WERI-Rb-1 (cell line): ENCODE measurements around the gene AHDC1.
A peak's percentile ranks its signal among the peaks of the same experiment; 100 is the strongest.
"Not testable (repeated sequence)": the region's sequence is repeated elsewhere in the genome, so short reads cannot be mapped to it uniquely, and the experiment has no call there.

Experiments
- DNase-seq: peaks from one replicate; pipeline ENCODE4 v3.0.0-alpha.2; 2020
- H3K27ac ChIP-seq: fragments of 250-450 bp; sonication (Bioruptor Pico); 2 replicates; pipeline ENCODE4 v1.5.1; 2020; ENCODE audit warnings: mild to moderate bottlenecking, moderate library complexity
- H3K27me3 ChIP-seq: fragments of 250-450 bp; sonication (Bioruptor Pico); 2 replicates; pipeline ENCODE4 v1.5.1; 2021; ENCODE audit warnings: mild to moderate bottlenecking, low read depth, moderate library complexity; ENCODE audit not compliant: insufficient read depth, severe bottlenecking
- H3K36me3 ChIP-seq: fragments of 250-450 bp; sonication (Bioruptor Pico); 2 replicates; pipeline ENCODE4 v1.5.1; 2020; ENCODE audit warnings: mild to moderate bottlenecking, moderate library complexity
- H3K4me3 ChIP-seq: 2 replicates; pipeline ENCODE4 v1.5.1; 2011; ENCODE audit warnings: low read depth, mild to moderate bottlenecking, control low read depth, low read length
- H3K9me3 ChIP-seq: fragments of 250-450 bp; sonication (Bioruptor Pico); 2 replicates; pipeline ENCODE4 v1.5.1; 2021; ENCODE audit warnings: mild to moderate bottlenecking, moderate library complexity; ENCODE audit not compliant: severe bottlenecking
- CTCF ChIP-seq: IDR thresholded peaks from 2 replicates; pipeline ENCODE4 v1.5.1; 2011; ENCODE audit warnings: low read depth, mild to moderate bottlenecking, control low read depth, inconsistent platforms, low read length

The AHDC1 gene

GRCh38 chr1:27643600-27644368 is 39.8 kb upstream of the AHDC1 start:
- H3K36me3 ChIP-seq: no peaks in the 10 kb centered on the region
- TF ChIP-seq CTCF: peak; percentile 85
- peak; percentile 66 for DNase-seq

GRCh38 chr1:27640514-27640913 is 36.6 kb upstream of the AHDC1 start:
- H3K9me3 ChIP-seq, H3K4me3 ChIP-seq, H3K27me3 ChIP-seq, DNase-seq, H3K36me3 ChIP-seq, H3K27ac ChIP-seq: not testable (repeated sequence)

More at GRCh38 chr1:27643600-27644368, 39.8 kb upstream of the AHDC1 start:
- Histone ChIP-seq H3K9me3 (no peaks in the 10 kb centered on the region), H3K4me3 (no peak overlapping the region), H3K27ac (no peak overlapping the region), H3K27me3 (no peaks in the 10 kb centered on the region)

GRCh38 chr1:27638805-27639204 is 34.9 kb upstream of the AHDC1 start:
- H3K27me3 ChIP-seq: no peaks in the 10 kb centered on the region
- no peak for DNase-seq
- no peak for TF ChIP-seq CTCF
- no peaks in the 10 kb centered on the region for H3K9me3 ChIP-seq
- no peak overlapping the region for H3K4me3 ChIP-seq
- H3K27ac ChIP-seq: peak overlapping the region; percentile 66
- no peaks in the 10 kb centered on the region for H3K36me3 ChIP-seq

- Histone ChIP-seq H3K27me3 (no peaks in the 10 kb centered on the region), H3K4me3 (no peak overlapping the region), H3K9me3 (no peaks in the 10 kb centered on the region), H3K36me3 (no peaks in the 10 kb centered on the region), H3K27ac (peak overlapping the region; percentile 66)
- DNase-seq: peak; percentile 58
- TF ChIP-seq CTCF: no peak
These were observed 34.2 kb upstream of the AHDC1 start for GRCh38 chr1:27638047-27638734.

- H3K27ac ChIP-seq: no peak overlapping the region
These were observed 31.6 kb upstream of the AHDC1 start for GRCh38 chr1:27635396-27636142.

More at GRCh38 chr1:27635396-27636142, 31.6 kb upstream of the AHDC1 start:
- H3K9me3 ChIP-seq: no peaks in the 10 kb centered on the region
- no peak overlapping the region for H3K4me3 ChIP-seq
- H3K27me3 ChIP-seq: no peaks in the 10 kb centered on the region
- no peak for DNase-seq
- TF ChIP-seq CTCF: no peak
- H3K36me3 ChIP-seq: no peaks in the 10 kb centered on the region
